HG02623 (cell line): Measurements from ENCODE around the gene ARL16.
"Not testable (repeated sequence)": the region's sequence is repeated elsewhere in the genome, so short reads cannot be mapped to it uniquely, and the experiment has no call there.

Experiments used
- ATAC-seq: cut with Tn5 transposase; IDR thresholded peaks from one replicate; pipeline ENCODE4 v1.9.1; 2021; ENCODE audit warnings: moderate library complexity; ENCODE audit not compliant: unreplicated experiment

ARL16 gene

DNA sequence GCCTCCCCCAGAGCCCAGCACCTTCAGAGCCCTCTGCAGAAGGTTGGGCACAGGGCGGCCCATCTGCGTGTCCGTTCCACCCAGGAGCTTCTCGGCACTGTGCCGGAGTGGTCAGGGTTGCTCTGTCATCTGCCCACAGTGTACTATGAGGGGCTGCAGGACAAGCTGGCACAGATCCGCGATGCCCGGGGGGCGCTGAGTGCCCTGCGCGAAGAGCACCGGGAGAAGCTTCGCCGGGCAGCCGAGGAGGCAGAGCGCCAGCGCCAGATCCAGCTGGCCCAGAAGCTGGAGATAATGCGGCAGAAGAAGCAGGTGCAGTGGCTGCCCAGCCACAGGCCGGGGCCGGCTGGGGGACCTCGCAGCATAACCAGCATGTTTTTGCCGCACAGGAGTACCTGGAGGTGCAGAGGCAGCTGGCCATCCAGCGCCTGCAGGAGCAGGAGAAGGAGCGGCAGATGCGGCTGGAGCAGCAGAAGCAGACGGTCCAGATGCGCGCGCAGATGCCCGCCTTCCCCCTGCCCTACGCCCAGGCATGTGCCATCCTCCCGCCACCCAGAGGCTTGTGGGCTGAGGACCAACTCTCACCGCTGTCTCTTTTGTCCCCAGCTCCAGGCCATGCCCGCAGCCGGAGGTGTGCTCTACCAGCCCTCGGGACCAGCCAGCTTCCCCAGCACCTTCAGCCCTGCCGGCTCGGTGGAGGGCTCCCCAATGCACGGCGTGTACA lies 12.8 kb upstream of the ARL16 start:
- no peak for ATAC-seq

- ATAC-seq, result no peak
Observed at GRCh38 chr17:81695801-81696200, 12.2 kb upstream of the ARL16 start.

DNA sequence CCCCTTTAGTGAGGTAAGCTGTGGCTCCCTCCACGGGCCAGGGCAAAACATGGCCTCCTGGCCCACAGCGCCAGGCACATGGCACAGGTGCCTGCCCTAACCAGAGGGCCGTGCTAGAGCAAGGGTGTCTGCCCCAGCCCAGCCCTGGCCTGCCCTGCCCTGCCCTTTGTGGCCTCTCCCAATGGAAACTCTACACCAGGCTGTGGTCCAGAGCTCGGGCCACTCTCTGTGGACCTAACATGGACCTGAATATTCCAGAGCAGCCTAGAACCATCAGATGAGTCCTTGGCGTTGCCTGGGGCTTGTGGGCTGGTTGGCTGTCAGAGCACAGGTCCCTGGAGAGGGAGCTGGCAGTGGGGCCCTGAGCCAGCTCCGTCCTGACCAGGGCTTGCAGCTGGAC lies 11.6 kb upstream of the ARL16 start:
- no peak for ATAC-seq

DNA sequence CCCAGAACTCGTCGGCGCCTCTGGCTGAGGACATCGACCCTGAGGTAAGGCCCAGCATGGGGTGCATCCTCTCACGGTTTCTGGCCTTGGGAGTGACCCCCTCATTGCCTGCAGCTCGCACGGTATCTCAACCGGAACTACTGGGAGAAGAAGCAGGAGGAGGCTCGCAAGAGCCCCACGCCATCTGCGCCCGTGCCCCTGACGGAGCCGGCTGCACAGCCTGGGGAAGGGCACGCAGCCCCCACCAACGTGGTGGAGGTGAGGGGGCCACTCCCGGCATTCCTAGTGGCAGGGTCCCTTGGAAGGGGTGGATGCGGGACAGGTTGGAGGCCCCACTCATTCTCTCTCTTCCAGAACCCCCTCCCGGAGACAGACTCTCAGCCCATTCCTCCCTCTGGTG lies 11.2 kb upstream of the ARL16 start:
- ATAC-seq, result no peak

GRCh38 chr17:81693509-81694210 lies 10.1 kb upstream of the ARL16 start:
- ATAC-seq, result no peak

- no peak for ATAC-seq
Observed at GRCh38 chr17:81691608-81692007, 8.0 kb upstream of the ARL16 start.

DNA sequence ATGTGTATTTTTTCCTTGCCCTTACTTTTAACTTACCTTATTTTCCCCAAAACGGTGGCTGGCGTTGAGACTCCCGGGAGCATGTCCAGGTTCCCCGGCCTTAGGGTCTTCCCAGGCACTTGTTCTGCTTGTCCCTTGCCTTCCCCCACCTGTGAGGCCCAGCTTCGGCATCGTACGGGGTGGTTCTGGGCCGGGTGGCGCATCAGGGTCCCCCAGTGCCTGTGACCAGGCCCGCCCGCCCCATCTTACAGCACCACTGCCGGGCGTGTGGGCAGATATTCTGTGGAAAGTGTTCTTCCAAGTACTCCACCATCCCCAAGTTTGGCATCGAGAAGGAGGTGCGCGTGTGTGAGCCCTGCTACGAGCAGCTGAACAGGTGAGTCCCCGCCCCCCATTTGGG lies 7.6 kb upstream of the ARL16 start:
- ATAC-seq, result no peak

GRCh38 chr17:81690549-81690948 lies 7.0 kb upstream of the ARL16 start:
- ATAC-seq, result no peak

DNA sequence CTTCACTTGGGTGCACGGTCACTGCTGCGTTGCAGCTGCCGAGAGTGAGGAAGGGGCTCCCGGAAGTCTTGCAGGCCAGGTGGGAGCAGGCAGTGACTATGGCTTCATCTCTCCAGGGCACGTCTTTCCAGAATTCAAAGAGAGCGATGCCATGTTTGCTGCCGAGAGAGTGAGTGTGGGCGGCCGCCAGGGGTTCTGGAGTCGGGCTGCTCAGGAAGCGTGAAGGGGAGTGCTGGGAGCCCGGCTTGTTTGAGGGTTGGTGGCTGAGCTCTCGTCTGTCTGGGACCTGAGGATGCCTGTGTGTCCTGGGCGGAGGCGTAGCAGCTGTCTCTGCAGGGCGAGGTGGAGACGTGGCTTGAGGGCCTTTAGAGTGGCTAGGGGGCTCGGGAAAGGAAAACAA lies 6.5 kb upstream of the ARL16 start:
- ATAC-seq, result no peak

GRCh38 chr17:81688616-81689015 lies 5.0 kb upstream of the ARL16 start:
- no peak for ATAC-seq

DNA sequence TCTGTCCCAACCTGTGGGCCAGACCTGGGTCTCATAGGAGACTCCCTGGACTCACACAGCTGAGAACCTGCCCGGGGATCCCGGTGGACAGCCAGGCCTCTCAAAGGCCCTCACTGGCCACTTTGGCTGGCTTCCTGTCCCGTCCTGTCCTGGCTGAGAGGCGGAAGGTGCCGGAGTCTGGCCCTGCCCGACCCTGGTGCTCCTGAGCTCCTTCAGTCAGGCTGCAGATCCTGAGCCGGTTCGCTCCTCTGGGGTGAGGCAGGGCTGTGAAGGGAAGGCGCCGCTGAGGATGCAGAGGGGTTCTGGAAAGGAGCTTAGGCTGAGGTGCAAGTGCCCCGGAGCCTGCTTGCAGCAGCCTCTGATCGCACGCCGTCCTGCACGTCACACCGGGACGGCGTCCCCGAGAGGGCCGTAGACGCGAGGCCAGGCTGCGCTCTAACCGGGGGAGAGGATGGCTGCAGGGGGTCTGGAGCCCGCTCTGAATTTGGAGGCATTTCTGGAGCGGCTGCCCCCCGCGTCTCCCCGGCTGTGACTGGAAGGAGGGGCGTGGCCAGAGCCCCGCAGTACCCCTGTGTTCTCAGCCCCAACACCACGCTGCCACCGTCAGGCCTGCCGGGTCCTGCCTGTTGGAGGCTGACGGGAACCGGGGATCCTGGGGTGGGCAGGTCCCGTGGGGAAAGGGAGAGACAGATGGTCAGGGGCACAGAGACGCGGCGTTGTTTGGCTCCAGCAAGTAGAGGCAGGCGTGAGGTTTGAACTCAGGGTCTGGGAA lies 4.4 kb upstream of the ARL16 start:
- ATAC-seq, result no peak

GRCh38 chr17:81686614-81687013 lies 3.0 kb upstream of the ARL16 start:
- ATAC-seq, result no peak

GRCh38 chr17:81685108-81685507 lies 1.5 kb upstream of the ARL16 start:
- no peak for ATAC-seq

- no peak for ATAC-seq
Observed at GRCh38 chr17:81684442-81684911, 880 bp upstream of the ARL16 start.

DNA sequence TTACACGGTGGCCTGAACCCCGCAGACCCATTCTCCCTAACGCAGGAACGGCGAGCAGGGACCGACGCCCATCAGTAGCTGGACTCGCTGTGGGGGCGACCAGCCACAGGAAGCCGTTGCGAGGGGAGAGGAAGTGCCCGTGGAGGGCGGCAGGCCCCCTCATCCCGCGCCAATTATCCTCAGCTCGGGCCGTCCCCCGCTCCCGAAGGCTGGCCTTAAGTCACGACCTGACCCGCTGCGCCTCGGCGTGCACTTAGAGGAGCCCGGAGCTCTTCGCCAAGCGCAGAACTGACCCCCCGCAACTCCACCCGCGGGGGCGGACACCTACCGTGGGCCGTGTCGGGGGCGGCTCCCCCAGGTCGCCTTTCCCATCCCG lies 401 bp downstream of the ARL16 start:
- ATAC-seq, result peak; percentile 20

DNA sequence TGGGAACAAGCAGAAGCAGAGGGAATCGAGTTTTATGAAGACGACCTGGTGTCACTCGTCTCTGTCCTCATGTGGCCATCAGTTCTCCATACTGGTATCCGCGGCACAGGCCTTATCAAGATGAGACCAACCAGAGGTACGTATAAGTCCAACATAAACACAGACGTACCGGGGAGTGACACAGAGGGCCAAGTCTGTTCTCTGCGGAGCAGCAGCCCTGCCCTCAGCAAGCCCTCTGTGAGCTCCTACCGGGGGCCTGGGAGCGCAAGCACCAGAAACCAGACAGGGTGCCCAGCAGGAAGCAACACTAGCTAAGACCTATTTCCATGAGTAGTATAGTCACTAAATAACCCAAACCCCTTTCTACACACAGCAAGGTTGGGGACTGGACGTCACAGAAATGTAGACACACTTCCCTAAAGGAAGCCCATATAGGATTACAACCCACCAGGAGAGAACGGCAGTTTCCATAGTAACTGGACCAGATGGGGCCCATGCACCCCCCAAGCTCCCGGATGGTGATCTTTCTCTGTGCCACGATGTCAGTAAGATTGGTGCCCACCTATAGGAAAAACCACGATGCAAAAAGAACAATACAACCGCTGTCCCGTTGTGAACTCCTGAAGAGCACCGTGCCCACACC lies 911 bp downstream of the ARL16 start:
- no peak for ATAC-seq

DNA sequence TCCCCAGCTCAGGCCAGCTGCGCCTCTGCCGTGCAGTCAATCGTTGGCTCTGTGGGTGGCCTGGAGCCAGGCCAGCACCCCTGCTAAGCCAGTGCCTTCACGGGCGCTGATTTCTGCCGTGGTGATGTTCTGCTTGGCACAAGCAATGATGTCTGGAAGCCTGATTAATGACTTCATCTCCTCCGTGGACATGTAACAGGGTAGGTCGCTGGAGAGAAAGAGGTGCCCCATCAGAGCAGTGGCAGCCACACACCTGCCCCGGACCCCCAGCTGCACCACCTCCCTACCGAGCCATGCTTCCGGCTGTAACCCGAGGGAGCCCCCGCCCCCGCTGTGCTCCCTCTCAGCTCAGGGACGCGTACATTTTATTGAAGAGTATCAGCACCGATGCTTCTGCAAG lies 1.9 kb downstream of the ARL16 start:
- ATAC-seq, result no peak

DNA sequence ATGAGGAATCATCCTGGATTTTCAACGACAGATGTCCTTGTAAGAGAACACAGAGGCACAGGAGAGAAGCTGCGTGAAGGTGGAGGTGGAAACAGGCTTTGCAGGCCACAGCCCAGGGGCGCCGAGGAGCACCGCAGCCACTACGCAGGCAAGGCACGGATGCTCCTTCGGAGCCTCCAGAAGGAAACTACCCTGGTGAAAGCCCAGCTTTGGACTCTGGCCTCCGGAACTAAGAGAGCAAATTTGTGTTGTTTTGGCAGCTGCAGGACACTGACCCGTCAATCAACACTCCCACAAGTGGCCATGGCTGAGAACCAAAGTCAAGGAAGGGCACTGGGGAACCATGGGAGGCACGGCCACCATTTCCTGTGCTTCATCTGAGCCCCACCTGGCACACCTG lies 3.4 kb downstream of the ARL16 start:
- ATAC-seq, result no peak

DNA sequence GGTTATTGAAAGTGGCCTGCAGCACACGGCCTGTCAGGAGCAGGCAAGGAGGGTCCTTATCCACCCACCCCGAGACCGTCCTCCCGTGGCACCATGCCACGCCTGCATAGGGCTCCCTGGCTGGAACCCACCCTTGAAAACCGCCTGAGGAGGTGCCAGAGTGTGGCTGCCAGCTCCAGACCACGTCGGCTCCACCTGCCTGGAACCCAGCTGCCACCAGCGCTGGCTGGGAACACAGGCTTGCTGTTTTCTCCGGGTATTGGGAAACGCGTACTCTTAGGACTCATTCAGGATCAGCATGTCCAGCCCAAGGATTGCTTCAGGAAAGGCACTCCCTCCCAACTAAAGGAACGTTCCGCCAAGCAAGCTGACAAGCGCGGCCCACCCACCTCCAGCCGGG lies 6.7 kb downstream of the ARL16 start:
- ATAC-seq, result no peak

DNA sequence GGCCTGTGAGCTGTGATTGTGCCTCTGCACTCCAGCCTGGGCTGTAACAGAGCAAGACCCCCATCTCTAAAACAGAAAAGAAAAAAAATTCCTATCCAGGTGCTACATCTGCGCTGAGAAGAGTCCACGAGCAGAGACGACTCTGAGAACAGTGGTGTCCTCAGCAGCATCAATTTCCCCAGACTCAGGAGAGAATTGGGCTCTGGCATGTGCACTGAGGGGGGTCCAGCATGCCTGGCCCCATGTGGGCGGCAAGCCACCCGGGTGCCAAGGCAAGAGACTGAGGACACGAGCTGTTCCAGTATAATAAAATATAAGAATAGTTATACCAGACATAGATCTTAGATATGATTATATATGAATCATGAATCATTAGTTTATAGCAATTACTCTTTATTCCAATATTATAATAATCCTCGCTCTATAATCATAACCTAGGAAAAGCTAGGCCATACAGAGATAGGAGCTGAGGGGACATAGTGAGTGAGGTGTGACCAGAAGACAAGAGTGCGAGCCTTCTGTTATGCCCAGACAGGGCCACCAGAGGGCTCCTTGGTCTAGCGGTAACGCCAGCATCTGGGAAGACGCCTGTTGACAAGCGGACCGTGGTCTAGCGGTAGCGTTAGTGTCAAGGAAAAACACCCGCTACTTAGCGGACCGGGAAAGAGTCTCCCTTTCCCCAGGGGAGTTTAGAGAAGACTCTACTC lies 7.9 kb downstream of the ARL16 start:
- not testable (repeated sequence) for ATAC-seq
